Activated CD4-positive, CD25-positive, alpha-beta regulatory T cell treated with anti-CD3 and anti-CD28 coated beads, Interleukin-2, amount 50 U/mL, for 24 hours (primary cell): ENCODE measurements around the gene MYBPHL.
"Not testable (repeated sequence)": the region's sequence is repeated elsewhere in the genome, so short reads cannot be mapped to it uniquely, and the experiment has no call there.

ENCODE experiments used
- ATAC-seq, 2 donors: fragments of 150-1000 bp; cut with Tn5 transposase; one replicate each; pipeline ENCODE4 v1.10.0; 2021; ENCODE audit warnings: mild to moderate bottlenecking in 1 of 2, moderate library complexity in 1 of 2

MYBPHL gene

GRCh38 chr1:109306832-109307273, at the start of gene MYBPHL:
Gene MYBPHL, minus strand, starts transcription at chr1:109307011. Its CDS starts 20 bp downstream, at chr1:109306991.
- ATAC-seq, result no peak

GRCh38 chr1:109356505-109356904, 49.7 kb upstream of the MYBPHL start:
- ATAC-seq, result no peak

- no peak for ATAC-seq
Observed at GRCh38 chr1:109354929-109355328, 48.1 kb upstream of the MYBPHL start.

GRCh38 chr1:109351457-109351856, 44.6 kb upstream of the MYBPHL start:
- no peak for ATAC-seq

- ATAC-seq, result no peak
Observed at GRCh38 chr1:109350655-109351054, 43.8 kb upstream of the MYBPHL start.

GRCh38 chr1:109350182-109350581, 43.4 kb upstream of the MYBPHL start:
- no peak for ATAC-seq

- no peak for ATAC-seq
Observed at GRCh38 chr1:109347511-109347910, 40.7 kb upstream of the MYBPHL start.

- no peak for ATAC-seq
Observed at GRCh38 chr1:109341944-109342930, 35.4 kb upstream of the MYBPHL start.

GRCh38 chr1:109338608-109339007, 31.8 kb upstream of the MYBPHL start:
- no peak for ATAC-seq

GRCh38 chr1:109338091-109338490, 31.3 kb upstream of the MYBPHL start:
- ATAC-seq, result no peak

- ATAC-seq, result no peak
Observed at GRCh38 chr1:109335091-109335490, 28.3 kb upstream of the MYBPHL start.

GRCh38 chr1:109331113-109331512, 24.3 kb upstream of the MYBPHL start:
- ATAC-seq, result no peak

GRCh38 chr1:109327285-109327684, 20.5 kb upstream of the MYBPHL start:
- ATAC-seq, result no peak

GRCh38 chr1:109322974-109323373, 16.2 kb upstream of the MYBPHL start:
- no peak for ATAC-seq

- no peak for ATAC-seq
Observed at GRCh38 chr1:109319114-109319513, 12.3 kb upstream of the MYBPHL start.

- no peak for ATAC-seq
Observed at GRCh38 chr1:109316506-109316905, 9.7 kb upstream of the MYBPHL start.

- no peak for ATAC-seq
Observed at GRCh38 chr1:109315288-109315687, 8.5 kb upstream of the MYBPHL start.

GRCh38 chr1:109314795-109315194, 8.0 kb upstream of the MYBPHL start:
- ATAC-seq, result no peak

GRCh38 chr1:109312978-109313775, 6.4 kb upstream of the MYBPHL start:
- no peak for ATAC-seq

- no peak for ATAC-seq
Observed at GRCh38 chr1:109312246-109312645, 5.4 kb upstream of the MYBPHL start.

- ATAC-seq, result no peak
Observed at GRCh38 chr1:109309347-109309746, 2.5 kb upstream of the MYBPHL start.

GRCh38 chr1:109307274-109308021, 637 bp upstream of the MYBPHL start:
- peak; percentile 25 to 33 for ATAC-seq

- ATAC-seq, result not testable (repeated sequence)
Observed at GRCh38 chr1:109305991-109306390, 820 bp downstream of the MYBPHL start.
